Heart left ventricle (tissue), 16 donors: ENCODE data around the gene ALDOB. TPM values are rescaled to one million over a fixed set of nuclear protein-coding genes. Genes with fewer than 3 reads are reported as not detected.
A peak's percentile ranks its signal among the peaks of the same experiment; 100 is the strongest.

Experiments used
- ATAC-seq, 4 donors: fragments of 200-7000 bp; cut with Tn5 transposase; one replicate each; pipeline ENCODE4 v1.9.1; 2020 to 2022; ENCODE audit warnings: moderate library complexity in 4 of 4, mild to moderate bottlenecking in 3 of 4, moderate number of reproducible peaks in 1 of 4
- DNase-seq, 5 donors: peaks; one replicate each; pipeline ENCODE4 v3.0.0-alpha.2; 2020
- H3K27ac ChIP-seq, 12 donors: fragments of 200-600 bp; sonication (generic) in 4 of 12; one replicate each; pipeline versions ENCODE4 v1.5.0 to v1.8.0; 2016 to 2022; ENCODE audit warnings: mild to moderate bottlenecking in 2 of 12
- H3K27me3 ChIP-seq, 9 donors: fragments of 200-600 bp; sonication (generic) in 2 of 9; one replicate each; pipeline versions ENCODE4 v1.5.1 to v1.8.0; 2016 to 2022; ENCODE audit warnings: mild to moderate bottlenecking in 3 of 9
- H3K36me3 ChIP-seq, 9 donors: fragments of 200-600 bp; sonication (generic) in 2 of 9; one replicate each; pipeline versions ENCODE4 v1.5.0 to v1.8.0; 2018 to 2022; ENCODE audit warnings: mild to moderate bottlenecking in 2 of 9
- H3K4me1 ChIP-seq, 12 donors: fragments of 200-600 bp; sonication (generic) in 4 of 12; one replicate each; pipeline versions ENCODE4 v1.5.0 to v1.8.0; 2016 to 2022; ENCODE audit warnings: mild to moderate bottlenecking in 3 of 12
- H3K4me3 ChIP-seq, 12 donors: fragments of 200-600 bp; sonication (generic) in 4 of 12; one replicate each; pipeline versions ENCODE4 v1.5.0 to v1.8.0; 2017 to 2022; ENCODE audit warnings: mild to moderate bottlenecking in 9 of 12, moderate library complexity in 4 of 12
- H3K9me3 ChIP-seq, 12 donors: fragments of 200-600 bp; sonication (generic) in 4 of 12; one replicate each; pipeline versions ENCODE4 v1.5.0 to v1.8.0; 2016 to 2022; ENCODE audit warnings: mild to moderate bottlenecking in 1 of 12
- POLR2A ChIP-seq, 2 donors: fragments of 450-650 bp; IDR thresholded peaks; one replicate each; pipeline ENCODE4 v1.6.1; 2017; ENCODE audit warnings: antibody characterized with exemption in 2 of 2, mild to moderate bottlenecking in 2 of 2, moderate library complexity in 2 of 2
- WGBS, 4 donors: extraction: QIAGEN DNeasy Blood & Tissue Kit in 2 of 4; methylation state at CpG; one replicate each; pipeline versions ENCODE4 v1.1.5 to v1.1.7; 2013 to 2018; 5-methylcytosine and 5-hydroxymethylcytosine counted together
- intact Hi-C, 10 donors: fragments of 100-400 bp; cut with DNase I; formaldehyde crosslinking; loops; one replicate each; pipeline versions ENCODE4 v1.11.1 to v1.14.2; 2022
- polyA plus RNA-seq, 2 donors: library from polyadenylated mRNA; stranded (reverse); fragments of 200-250 nt; gene quantifications; one replicate each; pipeline ENCODE4 v1.2.3, GENCODE V29; 2013
- total RNA-seq, 9 donors: library from RNA; depleted of rRNA in 2 of 9; stranded (reverse); fragments of >200 nt in 2 of 9; fragmentation: NEBNext Ultra II Directional in 3 of 9; extraction: Animal tissue kit (Norgen Biotek cat#: 25700) in 3 of 9; gene quantifications; one replicate each; pipeline versions ENCODE4 v1.1.0 to v1.2.4, GENCODE V29; 2016 to 2023
- TF ChIP-seq, protein P1 (sequence below), 12 donors: fragments of 200-600 bp; sonication (generic) in 4 of 12; IDR thresholded peaks; one replicate each; pipeline versions ENCODE4 v1.5.0 to v1.8.0; 2018 to 2022; ENCODE audit warnings: antibody characterized with exemption in 12 of 12, mild to moderate bottlenecking in 5 of 12
- donor health status: ischemic (EF 13 %, LVEDD 7.1; RV severe dilation, severe dysfunction).
- donor health status: healthy with polysubstance abuse.
- donor health status: DM: no; HTN: yes; CAD: no.
- donor health status: DM: no; HTN: no; CAD: no.
- donor health status: ischemic (EF 25% LVEDD 6.9; RV normal size, moderate dysfunction).
- donor health status: ischemic (EF 25% LVEDD 5.7; RV mildly dilated, moderate dysfunction).
- donor health status: healthy.
- donor health status: DM: yes; HTN: yes; CAD: no.
- donor health status: ischemic (EF 35%, LVEDD 5.7; RV mildly dilated, moderate dysfunction).
- donor health status: nonischemic (EF 11% LVEDD 7.7; RV severe dilation, severe dysfunction).
- donor health status: DM: yes; HTN: yes; CAD: no.
- donor health status: PGD.
- donor health status: ischemic (EF 29% LVEDD 5.4; RV normal size, mild dysfunction).
- donor health status: nonischemic (EF 23%, LVEDD 6.1; RV moderate dilation, normal function).

The ALDOB gene
- total and polyA plus RNA-seq, 11 donors, result 0.15 to 1.8 (median 0.46) TPM; not detected in 3

DNA sequence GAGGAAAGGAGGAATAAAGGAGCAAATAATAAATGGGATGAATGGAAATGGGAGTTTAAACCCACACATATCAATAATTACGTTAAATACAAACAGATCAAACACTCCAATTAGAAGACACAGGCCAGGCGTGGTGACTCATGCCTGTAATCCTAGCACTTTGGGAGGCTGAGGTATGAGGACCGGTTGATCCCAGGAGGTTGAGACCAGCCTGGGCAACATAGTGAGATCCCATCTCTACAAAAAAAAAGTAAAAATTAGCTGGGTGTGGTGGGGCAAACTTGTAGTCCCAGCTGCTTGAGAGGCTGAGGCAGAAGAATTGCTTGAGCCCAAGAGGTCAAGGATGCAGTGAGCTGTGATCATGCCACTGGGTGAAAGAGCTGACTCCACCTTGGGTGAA is 54.5 kb downstream of the ALDOB start:
- ATAC-seq (no peak), DNase-seq (no peak)
- Histone ChIP-seq H3K36me3 (no peaks in the 10 kb centered on the region), H3K27ac (no peak overlapping the region), H3K4me1 (no peaks in the 10 kb centered on the region), H3K4me3 (no peak overlapping the region), H3K9me3 (peaks cover 0 to 21% (median 10%) of the 10 kb centered on the region in 12 donors), H3K27me3 (no peaks in the 10 kb centered on the region)
- TF ChIP-seq, protein P1, sequence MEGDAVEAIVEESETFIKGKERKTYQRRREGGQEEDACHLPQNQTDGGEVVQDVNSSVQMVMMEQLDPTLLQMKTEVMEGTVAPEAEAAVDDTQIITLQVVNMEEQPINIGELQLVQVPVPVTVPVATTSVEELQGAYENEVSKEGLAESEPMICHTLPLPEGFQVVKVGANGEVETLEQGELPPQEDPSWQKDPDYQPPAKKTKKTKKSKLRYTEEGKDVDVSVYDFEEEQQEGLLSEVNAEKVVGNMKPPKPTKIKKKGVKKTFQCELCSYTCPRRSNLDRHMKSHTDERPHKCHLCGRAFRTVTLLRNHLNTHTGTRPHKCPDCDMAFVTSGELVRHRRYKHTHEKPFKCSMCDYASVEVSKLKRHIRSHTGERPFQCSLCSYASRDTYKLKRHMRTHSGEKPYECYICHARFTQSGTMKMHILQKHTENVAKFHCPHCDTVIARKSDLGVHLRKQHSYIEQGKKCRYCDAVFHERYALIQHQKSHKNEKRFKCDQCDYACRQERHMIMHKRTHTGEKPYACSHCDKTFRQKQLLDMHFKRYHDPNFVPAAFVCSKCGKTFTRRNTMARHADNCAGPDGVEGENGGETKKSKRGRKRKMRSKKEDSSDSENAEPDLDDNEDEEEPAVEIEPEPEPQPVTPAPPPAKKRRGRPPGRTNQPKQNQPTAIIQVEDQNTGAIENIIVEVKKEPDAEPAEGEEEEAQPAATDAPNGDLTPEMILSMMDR (IDR thresholded peaks at IDR 0.05), result no peak
- TF ChIP-seq POLR2A (IDR thresholded peaks at IDR 0.05), result no peak
- 90 to 95% (median 94%) methylated on average over 3 of the region's 3 CpGs for WGBS, 4 donors
- intact Hi-C loops, result no loop called here

DNA sequence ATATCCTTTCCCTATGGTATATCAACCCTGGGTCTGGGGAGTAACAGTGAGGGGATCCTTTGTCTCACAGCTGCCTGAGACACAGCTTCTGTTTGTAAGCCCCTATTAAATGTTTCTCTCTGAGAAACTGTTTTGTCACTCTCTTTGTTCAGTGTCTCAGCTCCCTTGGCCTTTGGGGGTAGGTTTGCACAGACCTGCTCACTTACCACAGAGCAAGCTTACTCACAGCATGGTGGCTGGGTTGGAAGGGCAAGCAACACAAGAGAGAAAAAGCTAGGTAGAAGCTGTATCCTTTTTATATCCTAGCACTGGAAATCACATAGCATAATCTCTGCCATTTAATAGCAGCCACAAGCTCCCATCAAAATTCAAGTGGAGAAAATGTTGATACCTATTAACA is 55.3 kb downstream of the ALDOB start:
- no peak for TF ChIP-seq POLR2A (IDR thresholded peaks at IDR 0.05)
- TF ChIP-seq, protein P1 (IDR thresholded peaks at IDR 0.05), result no peak
- no peak for ATAC-seq
- intact Hi-C loops, result no loop called here

DNA sequence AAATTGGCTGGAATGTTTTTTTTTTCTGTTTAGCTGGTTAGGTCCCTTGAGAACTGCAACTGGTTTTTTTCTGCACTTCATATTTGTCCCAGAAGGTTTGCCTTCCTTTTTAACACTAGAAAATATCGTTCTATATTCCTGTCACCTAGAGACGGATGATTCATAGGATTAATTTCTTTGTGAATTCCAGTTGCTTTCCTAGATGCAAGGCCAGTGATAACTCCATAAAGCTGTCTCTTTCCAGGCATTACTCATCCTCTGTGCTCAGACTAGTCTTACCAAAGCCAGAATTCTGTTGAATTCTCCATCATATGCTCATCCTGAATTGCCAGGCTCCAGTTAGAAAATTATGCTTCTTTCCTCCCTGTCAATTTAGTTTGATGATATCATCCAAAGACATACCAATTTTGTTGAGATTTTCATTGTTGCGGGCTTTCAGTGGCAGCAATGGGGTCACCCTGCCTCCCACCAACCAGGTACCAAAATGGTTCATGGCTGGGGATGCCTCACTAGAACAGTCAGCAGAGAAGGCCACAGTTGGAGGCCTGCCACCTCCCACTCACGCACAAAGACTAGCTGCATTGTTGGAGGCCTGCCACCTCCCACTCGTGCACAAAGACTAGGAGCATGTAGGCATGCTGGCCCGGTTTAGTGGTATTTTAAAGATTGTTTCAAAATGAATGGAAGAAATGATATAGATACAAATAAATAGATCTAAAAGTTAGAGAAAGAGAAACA is 59.3 kb downstream of the ALDOB start:
- no peaks in the 10 kb centered on the region for H3K27me3 ChIP-seq
- peaks cover 0 to 6% (median 0%) of the 10 kb centered on the region in 12 donors for H3K9me3 ChIP-seq
- no peaks in the 10 kb centered on the region for H3K36me3 ChIP-seq
- no peaks in the 10 kb centered on the region for H3K4me1 ChIP-seq
- TF ChIP-seq POLR2A (IDR thresholded peaks at IDR 0.05), result no peak
- TF ChIP-seq, protein P1 (IDR thresholded peaks at IDR 0.05), result no peak
- ATAC-seq, result no peak
- intact Hi-C loops, result no loop called here
- 59 to 76% (median 62%) methylated on average over 6 of the region's 6 CpGs for WGBS, 4 donors
- peak in 2 of 5 donors; percentile 9 to 28 for DNase-seq
- no peak overlapping the region for H3K27ac ChIP-seq
- no peak overlapping the region for H3K4me3 ChIP-seq

More for the DNA sequence above, 55.3 kb downstream of the ALDOB start:
- Histone ChIP-seq H3K27me3 (no peaks in the 10 kb centered on the region), H3K4me1 (no peaks in the 10 kb centered on the region), H3K4me3 (no peak overlapping the region), H3K36me3 (no peaks in the 10 kb centered on the region), H3K27ac (no peak overlapping the region), H3K9me3 (peaks cover 0 to 17% (median 6%) of the 10 kb centered on the region in 12 donors)
- no peak for DNase-seq

DNA sequence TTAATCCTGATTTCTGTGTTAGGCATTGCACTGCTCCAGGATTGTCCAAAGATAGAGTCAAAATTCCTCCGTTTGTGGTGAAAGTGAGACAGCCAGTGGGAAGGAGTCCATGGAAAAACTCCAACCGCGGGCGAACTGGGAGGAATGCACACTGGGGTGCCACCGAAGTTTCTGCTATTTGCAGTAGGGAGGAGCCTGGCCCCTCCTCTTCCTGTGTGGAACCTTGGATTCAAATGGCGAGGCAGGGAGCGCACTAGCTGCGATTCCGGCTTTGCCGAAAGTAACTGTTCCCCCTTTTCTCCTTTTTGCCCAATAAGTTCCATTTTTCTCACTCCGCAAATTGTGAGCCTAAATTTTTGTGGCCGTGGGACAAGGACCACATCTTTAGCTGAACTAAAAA is 60.0 kb downstream of the ALDOB start:
- H3K27me3 ChIP-seq, result no peaks in the 10 kb centered on the region

More for the DNA sequence above, 60.0 kb downstream of the ALDOB start:
- Histone ChIP-seq H3K4me3 (no peak overlapping the region), H3K36me3 (no peaks in the 10 kb centered on the region), H3K9me3 (peaks cover 0 to 6% (median 0%) of the 10 kb centered on the region in 12 donors), H3K27ac (no peak overlapping the region), H3K4me1 (no peaks in the 10 kb centered on the region)
- DNase-seq (no peak), ATAC-seq (no peak)
- 88 to 91% (median 89%) methylated on average over 12 of the region's 12 CpGs for WGBS, 4 donors
- TF ChIP-seq, protein P1 (IDR thresholded peaks at IDR 0.05), result no peak
- TF ChIP-seq POLR2A (IDR thresholded peaks at IDR 0.05), result no peak
- intact Hi-C loops, result no loop called here
